OCI-LY7 (cell line): Measurements from ENCODE around the gene SDK2. TPM values are rescaled to one million over a fixed set of nuclear protein-coding genes. Genes with fewer than 3 reads are reported as not detected.
"Not testable (repeated sequence)": the region's sequence is repeated elsewhere in the genome, so short reads cannot be mapped to it uniquely, and the experiment has no call there.

Source experiments
- BruUV-seq: library from RNA; stranded (reverse); fragments of 400-500 nt; replicated peaks from 2 replicates; lab custom pipeline; 2021; lab: Mats Ljungman, UMichigan
- CTCF ChIA-PET: fragments of 300-600 bp; sonication (Branson Sonifier 250); formaldehyde crosslinking; loops from one replicate; lab custom pipeline; 2022; ENCODE audit warnings: antibody characterized with exemption; ENCODE audit not compliant: unreplicated experiment; lab: Charles Lee
- POLR2A ChIA-PET: fragments of 300-600 bp; sonication (Branson Sonifier 250); formaldehyde crosslinking; loops from one replicate; lab custom pipeline; 2022; ENCODE audit warnings: antibody characterized with exemption; lab: Charles Lee
- DNase-seq: peaks from one replicate; pipeline ENCODE4 v3.0.0-alpha.2; 2015; ENCODE audit warnings: low spot score
- H2AFZ ChIP-seq: fragments of 200-600 bp; sonication (generic), shearing (Covaris generic); 2 replicates; pipeline ENCODE4 v1.6.1; 2014; ENCODE audit warnings: mild to moderate bottlenecking, antibody characterized with exemption, low read length, moderate library complexity
- H3K27ac ChIP-seq: fragments of 200-600 bp; sonication (generic); 2 replicates; pipeline ENCODE4 v1.5.1; 2014; ENCODE audit warnings: mixed run types, low read depth, mild to moderate bottlenecking, moderate library complexity, low read length, inconsistent platforms; ENCODE audit not compliant: poor library complexity, severe bottlenecking
- H3K36me3 ChIP-seq: fragments of 200-600 bp; sonication (generic); 2 replicates; pipeline ENCODE4 v1.6.1; 2014; ENCODE audit warnings: mild to moderate bottlenecking, antibody characterized with exemption, low read length, moderate library complexity, mixed read lengths; ENCODE audit not compliant: insufficient read depth
- H3K4me1 ChIP-seq: fragments of 200-600 bp; sonication (generic); 2 replicates; pipeline ENCODE4 v1.5.1; 2014; ENCODE audit warnings: mild to moderate bottlenecking, low read length; ENCODE audit not compliant: insufficient read depth, poor library complexity, severe bottlenecking
- H3K4me2 ChIP-seq: fragments of 200-600 bp; sonication (generic); 2 replicates; pipeline ENCODE4 v1.6.1; 2014; ENCODE audit warnings: mild to moderate bottlenecking, low read length
- H3K4me3 ChIP-seq: fragments of 200-600 bp; sonication (generic); 2 replicates; pipeline ENCODE4 v1.5.1; 2014; ENCODE audit warnings: mild to moderate bottlenecking, low read depth, low read length; ENCODE audit not compliant: poor library complexity, severe bottlenecking
- H3K79me2 ChIP-seq: fragments of 200-600 bp; sonication (generic); 2 replicates; pipeline ENCODE4 v1.6.1; 2016; ENCODE audit warnings: low read depth, mild to moderate bottlenecking, low read length, moderate library complexity, mixed read lengths; ENCODE audit not compliant: insufficient read depth
- H3K9me2 ChIP-seq: fragments of 200-600 bp; sonication (generic); 2 replicates; pipeline ENCODE4 v1.6.1; 2016; ENCODE audit warnings: mild to moderate bottlenecking, low read length, mixed read lengths; ENCODE audit not compliant: insufficient read depth
- H3K9me3 ChIP-seq: fragments of 200-600 bp; sonication (generic); 2 replicates; pipeline ENCODE4 v1.6.1; 2014; ENCODE audit warnings: mild to moderate bottlenecking, mixed run types, low read length, mixed read lengths
- H4K20me1 ChIP-seq: fragments of 200-600 bp; sonication (generic); 2 replicates; pipeline ENCODE4 v1.6.1; 2014; ENCODE audit warnings: mild to moderate bottlenecking, antibody characterized with exemption, low read length, moderate library complexity, mixed read lengths; ENCODE audit not compliant: insufficient read depth
- CTCF ChIP-seq: fragments of 200-600 bp; sonication (generic); conservative IDR thresholded peaks from 2 replicates; pipeline ENCODE4 v1.5.1; 2014; ENCODE audit warnings: mild to moderate bottlenecking, antibody characterized with exemption, low read length, moderate library complexity, mixed read lengths
- EZH2phosphoT487 ChIP-seq: fragments of 200-600 bp; sonication (generic); IDR thresholded peaks from 2 replicates; pipeline ENCODE4 v1.6.1; 2018; ENCODE audit warnings: low read depth, borderline replicate concordance, mild to moderate bottlenecking, mixed run types, antibody characterized with exemption, low read length, moderate library complexity, mixed read lengths
- intact Hi-C: fragments of 100-400 bp; cut with micrococcal nuclease; formaldehyde crosslinking; loops from one replicate; pipeline ENCODE4 v1.10.0; 2022; ENCODE audit not compliant: unreplicated experiment
- total RNA-seq, 2 experiments: library from RNA; depleted of rRNA in 1 of 2; stranded (reverse); fragments of >200 nt in 1 of 2; shearing (Covaris generic) in 1 of 2; gene quantifications; 2 replicates each; pipeline ENCODE4 v1.2.3, GENCODE V29; 2014 to 2022

Gene SDK2
- total RNA-seq, 2 experiments from 2014 or later: 0.32 to 1.8 TPM

GRCh38 chr17:73371836-73372235, 272.4 kb downstream of the SDK2 start:
- no peaks in the 10 kb centered on the region for H3K9me3 ChIP-seq
- DNase-seq: no peak
- ChIA-PET CTCF (interaction anchor here (0.8 kb wide), 1 partner anchor 104 kb away, joined by 3 read pairs; no protein-coding TSS in a partner anchor), POLR2A (no interaction called here)
- H3K4me3 ChIP-seq: no peak overlapping the region
- no peaks in the 10 kb centered on the region for H3K36me3 ChIP-seq
- H3K4me2 ChIP-seq: no peak overlapping the region
- no peaks in the 10 kb centered on the region for H3K9me2 ChIP-seq
- BruUV-seq: no TSS peak
- intact Hi-C loops: no loop called here
- no peaks in the 10 kb centered on the region for H4K20me1 ChIP-seq
- no peak overlapping the region for H3K27ac ChIP-seq
- H3K79me2 ChIP-seq: no peaks in the 10 kb centered on the region
- H3K4me1 ChIP-seq: no peaks in the 10 kb centered on the region
- no peak overlapping the region for H2AFZ ChIP-seq
- no peak for TF ChIP-seq EZH2phosphoT487
- no peak for TF ChIP-seq CTCF

- Histone ChIP-seq H2AFZ (no peak overlapping the region), H3K27ac (no peak overlapping the region), H3K4me3 (no peak overlapping the region), H3K9me3 (no peaks in the 10 kb centered on the region), H3K36me3 (no peaks in the 10 kb centered on the region), H3K79me2 (no peaks in the 10 kb centered on the region), H3K4me2 (no peak overlapping the region), H3K9me2 (no peaks in the 10 kb centered on the region), H3K4me1 (no peaks in the 10 kb centered on the region), H4K20me1 (no peaks in the 10 kb centered on the region)
- POLR2A ChIA-PET: interaction anchor here (1.6 kb wide), 1 partner anchor 647 kb away, joined by 4 read pairs; no protein-coding TSS in a partner anchor
- TF ChIP-seq CTCF (no peak), EZH2phosphoT487 (no peak)
- no TSS peak for BruUV-seq
- CTCF ChIA-PET: interaction anchor here (1.4 kb wide), 1 partner anchor 814 kb away, joined by 5 read pairs; no protein-coding TSS in a partner anchor
- DNase-seq: no peak
- intact Hi-C loops: no loop called here
These were observed 273.0 kb downstream of the SDK2 start for GRCh38 chr17:73371285-73371684.

- H3K9me3 ChIP-seq, H3K79me2 ChIP-seq, H3K36me3 ChIP-seq, H3K4me2 ChIP-seq, H2AFZ ChIP-seq, H3K4me1 ChIP-seq, H3K27ac ChIP-seq, H4K20me1 ChIP-seq, H3K9me2 ChIP-seq, H3K4me3 ChIP-seq, BruUV-seq: not testable (repeated sequence)
- ChIA-PET POLR2A (interaction anchor here (0.7 to 1.6 kb wide), 4 partner anchors 15 to 645 kb away, joined by 3 to 5 read pairs (median 4); no protein-coding TSS in a partner anchor), CTCF (interaction anchor here (1.2 to 1.5 kb wide), 4 partner anchors 112 to 813 kb away, joined by 3 to 14 read pairs (median 8); no protein-coding TSS in a partner anchor)
- peak; percentile 77 for DNase-seq
- TF ChIP-seq CTCF: peak; percentile 97
- intact Hi-C loops: loop anchor here (1.0 to 10.0 kb wide), 5 partner anchors 115 to 810 kb away; no protein-coding TSS in a partner anchor
These were observed 274.3 kb downstream of the SDK2 start for GRCh38 chr17:73369817-73370490.
